HepG2 (cell line): Measurements from ENCODE around the gene COASY. TPM values are rescaled to one million over a fixed set of nuclear protein-coding genes. Genes with fewer than 3 reads are reported as not detected.

Source experiments
- BRCA1 ChIP-seq: sonication (generic); formaldehyde crosslinking; IDR thresholded peaks from 2 replicates; pipeline ENCODE4 v1.4.0; 2020; ENCODE audit warnings: missing genetic modification reagents
- CHD4 ChIP-seq: fragments of 200-600 bp; sonication (generic); IDR thresholded peaks from 2 replicates; pipeline ENCODE4 v1.7.0; 2017; ENCODE audit warnings: mild to moderate bottlenecking, low read length, borderline replicate concordance
- DPF2 ChIP-seq: sonication (generic); formaldehyde crosslinking; IDR thresholded peaks from 2 replicates; pipeline ENCODE4 v1.4.0; 2020; ENCODE audit warnings: mild to moderate bottlenecking, low read depth, missing genetic modification reagents, borderline replicate concordance
- FOXO4 ChIP-seq: sonication (generic); formaldehyde crosslinking; conservative IDR thresholded peaks from 2 replicates; pipeline ENCODE4 v1.8.1; 2023; ENCODE audit warnings: missing genetic modification reagents
- HNF4G ChIP-seq, 2 experiments: sonication (generic) in 1 of 2; formaldehyde crosslinking in 1 of 2; IDR thresholded peaks; 2 replicates each; pipeline versions ENCODE4 v1.4.0 to v1.6.1; 2011 to 2020; ENCODE audit warnings: borderline replicate concordance in 2 of 2, low read depth in 2 of 2, mild to moderate bottlenecking in 2 of 2, low read length in 1 of 2, missing genetic modification reagents in 1 of 2, moderate library complexity in 1 of 2
- HNRNPLL ChIP-seq: fragments of 200-400 bp; formaldehyde crosslinking; IDR thresholded peaks from 2 replicates; pipeline ENCODE4 v1.6.1; 2017; ENCODE audit warnings: mild to moderate bottlenecking, low read depth, low read length; ENCODE audit not compliant: poor library complexity, severe bottlenecking
- IRF9 ChIP-seq: sonication (generic); formaldehyde crosslinking; IDR thresholded peaks from 2 replicates; pipeline ENCODE4 v1.8.0; 2022; ENCODE audit warnings: missing genetic modification reagents, mild to moderate bottlenecking, borderline replicate concordance
- JUNB ChIP-seq: sonication (generic); formaldehyde crosslinking; IDR thresholded peaks from 2 replicates; pipeline ENCODE4 v1.8.0; 2022; ENCODE audit warnings: missing genetic modification reagents, mild to moderate bottlenecking, borderline replicate concordance
- KDM2A ChIP-seq: sonication (generic); formaldehyde crosslinking; IDR thresholded peaks from 2 replicates; pipeline ENCODE4 v1.4.0; 2020; ENCODE audit warnings: low read depth, missing genetic modification reagents, borderline replicate concordance
- KDM3A ChIP-seq: IDR thresholded peaks from 2 replicates; pipeline ENCODE4 v1.6.1; 2018; ENCODE audit warnings: low read depth, missing compliant biosample characterization
- MED8 ChIP-seq: sonication (generic); formaldehyde crosslinking; IDR thresholded peaks from 2 replicates; pipeline ENCODE4 v1.8.1; 2023; ENCODE audit warnings: mild to moderate bottlenecking, missing genetic modification reagents; ENCODE audit not compliant: insufficient replicate concordance
- NFKB2 ChIP-seq: sonication (generic); formaldehyde crosslinking; IDR thresholded peaks from 2 replicates; pipeline ENCODE4 v1.4.0; 2020; ENCODE audit warnings: missing genetic modification reagents, borderline replicate concordance
- NR2F6 ChIP-seq, 2 experiments: IDR thresholded peaks; 2 replicates each; pipeline ENCODE4 v1.6.1; 2016; ENCODE audit warnings: antibody characterized with exemption in 1 of 2, mild to moderate bottlenecking in 1 of 2
- SETDB1 ChIP-seq: sonication (generic); formaldehyde crosslinking; IDR thresholded peaks from 2 replicates; pipeline ENCODE4 v1.5.1; 2020; ENCODE audit warnings: missing genetic modification reagents, mild to moderate bottlenecking, borderline replicate concordance
- ZBTB20 ChIP-seq: sonication (generic); formaldehyde crosslinking; IDR thresholded peaks from 2 replicates; pipeline ENCODE4 v1.8.1; 2023; ENCODE audit warnings: missing genetic modification reagents, low read depth, mild to moderate bottlenecking, borderline replicate concordance
- ZBTB34 ChIP-seq: sonication (generic); formaldehyde crosslinking; IDR thresholded peaks from 2 replicates; pipeline ENCODE4 v1.8.0; 2022; ENCODE audit warnings: mild to moderate bottlenecking, missing genetic modification reagents
- ZNF12 ChIP-seq: sonication (generic); formaldehyde crosslinking; IDR thresholded peaks from 2 replicates; pipeline ENCODE4 v1.5.0; 2020; ENCODE audit warnings: missing genetic modification reagents
- ZNF20 ChIP-seq: sonication (generic); formaldehyde crosslinking; IDR thresholded peaks from 2 replicates; pipeline ENCODE4 v1.4.0; 2020; ENCODE audit warnings: mild to moderate bottlenecking, moderate library complexity, missing genetic modification reagents
- ZNF382 ChIP-seq: sonication (generic); formaldehyde crosslinking; IDR thresholded peaks from 2 replicates; pipeline ENCODE4 v1.5.0; 2020; ENCODE audit warnings: missing genetic modification reagents, mild to moderate bottlenecking, borderline replicate concordance
- ZNF607 ChIP-seq: sonication (generic); formaldehyde crosslinking; IDR thresholded peaks from 2 replicates; pipeline ENCODE4 v1.5.1; 2020; ENCODE audit warnings: missing genetic modification reagents, mild to moderate bottlenecking, borderline replicate concordance
- ZNF652 ChIP-seq: IDR thresholded peaks from 2 replicates; pipeline ENCODE4 v1.6.1; 2016; ENCODE audit warnings: low read depth, borderline replicate concordance
- polyA plus RNA-seq, 8 experiments: library from polyadenylated mRNA; depleted of rRNA in 3 of 8; stranded (reverse) in 7 of 8; unstranded in 1 of 8; fragments of >200 nt; fragmentation: Illumina TruSeq in 4 of 8; extraction: Trizol in 4 of 8; gene quantifications; 2 replicates each; pipeline versions ENCODE4 v1.2.1 to v1.2.3, GENCODE V29; 2011 to 2016; ENCODE audit warnings: low read depth in 4 of 8, missing spikeins in 1 of 8, mixed read lengths in 1 of 8; ENCODE audit not compliant: insufficient read depth in 1 of 8
- total RNA-seq, 5 experiments: library from RNA; depleted of rRNA; stranded (reverse); fragments of >200 nt; fragmentation: Illumina TruSeq; extraction: Trizol; gene quantifications; 2 replicates each; pipeline ENCODE4 v1.2.3, GENCODE V29; 2016; ENCODE audit warnings: low read depth in 1 of 5
- TF ChIP-seq, protein P1 (sequence below): sonication (generic); formaldehyde crosslinking; IDR thresholded peaks from 2 replicates; pipeline ENCODE4 v1.5.0; 2020; ENCODE audit warnings: mild to moderate bottlenecking, missing genetic modification reagents

The COASY gene
- total and polyA plus RNA-seq, 2 of the 13 experiments (the other 11 are each of a cell fraction or from before 2014, with no cell fraction given): 90.7 to 125 TPM

DNA sequence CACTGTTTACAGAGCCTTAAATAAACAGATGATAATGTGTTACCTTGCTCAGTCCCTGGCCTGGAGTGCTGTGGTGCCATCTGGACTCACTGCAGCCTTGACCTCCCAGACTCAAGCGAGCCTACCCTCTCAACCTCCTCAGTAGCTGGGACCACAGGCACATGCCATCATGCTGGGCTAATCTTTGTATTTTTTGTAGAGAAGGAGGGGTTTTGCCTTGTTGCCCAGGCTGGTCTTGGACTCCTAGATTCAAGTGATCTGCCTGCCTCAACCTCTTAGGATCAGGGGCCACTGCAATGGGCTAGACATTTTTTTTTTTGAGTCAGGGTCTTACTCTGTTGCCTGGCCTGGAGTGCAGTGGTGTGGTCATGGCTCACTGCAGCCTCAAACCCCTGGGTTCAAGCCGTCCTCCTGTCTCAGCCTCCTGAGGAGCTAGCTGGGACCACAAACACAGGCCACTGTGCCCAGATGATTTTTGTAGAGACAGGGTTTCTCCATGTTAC is 30.9 kb upstream of the COASY start (continued):
- no peak; the same call in 1 of the 2 replicates for TF ChIP-seq IRF9
- 0 out of 2 replicates have a peak, but pooled peaks have one; percentile 39 for TF ChIP-seq ZBTB34
- TF ChIP-seq NR2F6 (IDR thresholded peaks at IDR 0.05): peak; percentile 98
- peak; percentile 99 for TF ChIP-seq NR2F6 (CRISPR knock-in tag; IDR thresholded peaks at IDR 0.05)
- TF ChIP-seq MED8: peak; percentile 62
- no peak for TF ChIP-seq FOXO4 (CRISPR knock-in tag)
- peak; percentile 85 for TF ChIP-seq HNF4G (IDR thresholded peaks at IDR 0.05; ENCODE audit: borderline replicate concordance, low read depth, low read length)
- TF ChIP-seq HNF4G (CRISPR knock-in tag; IDR thresholded peaks at IDR 0.05; ENCODE audit: borderline replicate concordance, low read depth): peak; percentile 67; the same call in 1 of the 2 replicates
- peak; percentile 66; the same call in 1 of the 2 replicates for TF ChIP-seq JUNB (CRISPR knock-in tag)
- TF ChIP-seq NFKB2 (CRISPR knock-in tag): 0 out of 2 replicates have a peak, but pooled peaks have one; percentile 37
- TF ChIP-seq HNRNPLL: no peak
- peak; percentile 91; the same call in 1 of the 2 replicates for TF ChIP-seq KDM3A (CRISPR knock-in tag)
- no peak for TF ChIP-seq SETDB1 (CRISPR knock-in tag)
- TF ChIP-seq ZNF12: no peak
- TF ChIP-seq BRCA1 (CRISPR knock-in tag): no peak
- TF ChIP-seq ZBTB20 (CRISPR knock-in tag): peak; percentile 33; the same call in 1 of the 2 replicates
- TF ChIP-seq KDM2A (CRISPR knock-in tag): peak; percentile 80
- TF ChIP-seq CHD4: peak; percentile 90; the same call in 1 of the 2 replicates
- no peak for TF ChIP-seq ZNF20 (CRISPR knock-in tag)
- TF ChIP-seq DPF2 (CRISPR knock-in tag): peak; percentile 96
- TF ChIP-seq, protein P1, sequence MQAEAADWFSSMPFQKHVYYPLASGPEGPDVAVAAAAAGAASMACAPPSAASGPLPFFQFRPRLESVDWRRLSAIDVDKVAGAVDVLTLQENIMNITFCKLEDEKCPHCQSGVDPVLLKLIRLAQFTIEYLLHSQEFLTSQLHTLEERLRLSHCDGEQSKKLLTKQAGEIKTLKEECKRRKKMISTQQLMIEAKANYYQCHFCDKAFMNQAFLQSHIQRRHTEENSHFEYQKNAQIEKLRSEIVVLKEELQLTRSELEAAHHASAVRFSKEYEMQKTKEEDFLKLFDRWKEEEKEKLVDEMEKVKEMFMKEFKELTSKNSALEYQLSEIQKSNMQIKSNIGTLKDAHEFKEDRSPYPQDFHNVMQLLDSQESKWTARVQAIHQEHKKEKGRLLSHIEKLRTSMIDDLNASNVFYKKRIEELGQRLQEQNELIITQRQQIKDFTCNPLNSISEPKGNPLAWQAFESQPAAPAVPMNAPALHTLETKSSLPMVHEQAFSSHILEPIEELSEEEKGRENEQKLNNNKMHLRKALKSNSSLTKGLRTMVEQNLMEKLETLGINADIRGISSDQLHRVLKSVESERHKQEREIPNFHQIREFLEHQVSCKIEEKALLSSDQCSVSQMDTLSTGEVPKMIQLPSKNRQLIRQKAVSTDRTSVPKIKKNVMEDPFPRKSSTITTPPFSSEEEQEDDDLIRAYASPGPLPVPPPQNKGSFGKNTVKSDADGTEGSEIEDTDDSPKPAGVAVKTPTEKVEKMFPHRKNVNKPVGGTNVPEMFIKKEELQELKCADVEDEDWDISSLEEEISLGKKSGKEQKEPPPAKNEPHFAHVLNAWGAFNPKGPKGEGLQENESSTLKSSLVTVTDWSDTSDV (CRISPR knock-in tag): no peak
- TF ChIP-seq ZNF382 (CRISPR knock-in tag): no peak
- no peak; the same call in 1 of the 2 replicates for TF ChIP-seq ZNF607 (CRISPR knock-in tag)
- TF ChIP-seq ZNF652 (CRISPR knock-in tag): 0 out of 2 replicates have a peak, but pooled peaks have one; percentile 27
